ENCODE measurements around the gene SLCO1B1.

Gene SLCO1B1

DNA sequence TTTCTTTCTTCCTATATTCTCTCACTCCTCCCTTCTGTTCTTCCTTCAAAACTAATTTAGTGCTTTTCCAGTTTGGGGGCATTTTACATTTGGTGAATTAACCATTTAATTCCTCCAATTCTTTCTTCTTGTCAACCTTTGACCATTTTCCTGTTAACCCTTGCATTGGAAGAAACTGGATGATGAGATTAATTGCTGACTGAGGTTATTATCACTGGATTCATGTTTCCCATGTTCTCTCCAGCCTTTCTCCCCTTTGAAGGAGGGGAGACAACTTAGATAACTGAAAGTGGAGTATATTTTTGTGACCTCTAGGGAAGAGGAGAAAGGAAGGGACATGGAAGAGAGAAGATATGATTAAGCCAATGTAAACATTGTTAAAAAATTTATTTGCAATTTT is 133.2 kb downstream of the SLCO1B1 start:
- TF ChIP-seq, protein P1, sequence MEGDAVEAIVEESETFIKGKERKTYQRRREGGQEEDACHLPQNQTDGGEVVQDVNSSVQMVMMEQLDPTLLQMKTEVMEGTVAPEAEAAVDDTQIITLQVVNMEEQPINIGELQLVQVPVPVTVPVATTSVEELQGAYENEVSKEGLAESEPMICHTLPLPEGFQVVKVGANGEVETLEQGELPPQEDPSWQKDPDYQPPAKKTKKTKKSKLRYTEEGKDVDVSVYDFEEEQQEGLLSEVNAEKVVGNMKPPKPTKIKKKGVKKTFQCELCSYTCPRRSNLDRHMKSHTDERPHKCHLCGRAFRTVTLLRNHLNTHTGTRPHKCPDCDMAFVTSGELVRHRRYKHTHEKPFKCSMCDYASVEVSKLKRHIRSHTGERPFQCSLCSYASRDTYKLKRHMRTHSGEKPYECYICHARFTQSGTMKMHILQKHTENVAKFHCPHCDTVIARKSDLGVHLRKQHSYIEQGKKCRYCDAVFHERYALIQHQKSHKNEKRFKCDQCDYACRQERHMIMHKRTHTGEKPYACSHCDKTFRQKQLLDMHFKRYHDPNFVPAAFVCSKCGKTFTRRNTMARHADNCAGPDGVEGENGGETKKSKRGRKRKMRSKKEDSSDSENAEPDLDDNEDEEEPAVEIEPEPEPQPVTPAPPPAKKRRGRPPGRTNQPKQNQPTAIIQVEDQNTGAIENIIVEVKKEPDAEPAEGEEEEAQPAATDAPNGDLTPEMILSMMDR (IDR thresholded peaks at IDR 0.05): no peak

GRCh38 chr12:21265932-21266331 is 134.9 kb downstream of the SLCO1B1 start:
- H3K4me1 ChIP-seq: no peaks in the 10 kb centered on the region
- no peak overlapping the region for H3K4me3 ChIP-seq
- no peak for DNase-seq
- intact Hi-C loops (cut with DNase I; ENCODE audit: low total_unique reads): no loop called here
- H3K27me3 ChIP-seq: no peaks in the 10 kb centered on the region
- H3K9me3 ChIP-seq: no peaks in the 10 kb centered on the region
- no peaks in the 10 kb centered on the region for H3K36me3 ChIP-seq
- no peak overlapping the region for H3K27ac ChIP-seq
- TF ChIP-seq, protein P1 (IDR thresholded peaks at IDR 0.05): no peak

More for the DNA sequence above, 133.2 kb downstream of the SLCO1B1 start:
- Histone ChIP-seq H3K27me3 (no peaks in the 10 kb centered on the region), H3K27ac (no peak overlapping the region), H3K4me1 (no peaks in the 10 kb centered on the region), H3K9me3 (peaks cover 0 to 6% (median 4%) of the 10 kb centered on the region in 3 donors), H3K36me3 (peaks cover 0 to 3% (median 0%) of the 10 kb centered on the region in 3 donors), H3K4me3 (no peak overlapping the region)
- intact Hi-C loops (cut with DNase I; ENCODE audit: low total_unique reads): no loop called here
- no peak for DNase-seq

DNA sequence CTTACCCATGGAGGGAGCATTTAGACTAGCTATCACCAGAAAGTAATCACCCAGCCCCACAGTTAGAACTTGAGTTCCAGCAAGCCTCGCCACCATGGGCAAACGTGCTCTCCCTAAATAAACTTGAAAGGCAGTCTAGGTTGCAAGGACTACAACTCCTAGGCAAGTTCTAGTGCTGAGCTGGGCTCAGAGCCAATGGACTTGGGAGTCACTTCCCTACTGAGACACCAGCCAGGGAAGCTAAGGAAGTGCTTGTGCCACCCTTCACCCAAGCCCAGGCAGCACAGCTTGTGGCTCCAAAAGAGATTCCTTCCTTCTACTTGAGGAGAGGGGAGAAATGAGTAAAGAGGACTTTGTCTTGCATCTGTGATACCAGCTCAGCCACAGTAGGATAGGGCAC is 145.8 kb downstream of the SLCO1B1 start:
- Histone ChIP-seq H3K36me3 (no peaks in the 10 kb centered on the region), H3K9me3 (no peaks in the 10 kb centered on the region), H3K27me3 (peaks cover 0 to 3% of the 10 kb centered on the region in 2 donors), H3K4me1 (no peaks in the 10 kb centered on the region), H3K27ac (no peak overlapping the region), H3K4me3 (no peak overlapping the region)
- DNase-seq: no peak
- intact Hi-C loops (cut with DNase I; ENCODE audit: low total_unique reads): no loop called here
- TF ChIP-seq, protein P1 (IDR thresholded peaks at IDR 0.05): no peak
